Measurements from ENCODE around the gene IFNA1.
A peak's percentile ranks its signal among the peaks of the same experiment; 100 is the strongest.

IFNA1 gene

DNA sequence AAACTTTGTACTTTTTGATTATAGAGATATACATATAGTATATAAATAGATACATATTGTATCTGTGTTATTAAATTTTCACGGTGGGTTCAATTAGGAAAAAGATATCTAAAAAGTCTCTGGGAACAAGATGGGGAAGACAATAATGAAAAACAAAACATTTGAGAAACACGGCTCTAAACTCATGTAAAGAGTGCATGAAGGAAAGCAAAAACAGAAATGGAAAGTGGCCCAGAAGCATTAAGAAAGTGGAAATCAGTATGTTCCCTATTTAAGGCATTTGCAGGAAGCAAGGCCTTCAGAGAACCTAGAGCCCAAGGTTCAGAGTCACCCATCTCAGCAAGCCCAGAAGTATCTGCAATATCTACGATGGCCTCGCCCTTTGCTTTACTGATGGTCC lies at the start of gene IFNA1:
Gene IFNA1 (plus strand): TSS at position 301 of the 400 bp plus-strand sequence. CDS start 69 bp downstream, at position 370.
- H3K4me3 ChIP-seq (ENCODE audit: low read length) = no peak within 1 kb of the TSS
- peaks cover 5% of the 10 kb centered on the region for H3K4me1 ChIP-seq (ENCODE audit: control insufficient read depth, insufficient read depth, low read length)
- H3K27me3 ChIP-seq (ENCODE audit: control insufficient read depth, insufficient read depth, low read length) = no peaks in the 10 kb centered on the region
- no peaks in the 10 kb centered on the region for H3K36me3 ChIP-seq (ENCODE audit: control insufficient read depth, insufficient read depth, low read length)
- no peak within 1 kb of the TSS for H3K9ac ChIP-seq (ENCODE audit: low read length)
- no peak within 1 kb of the TSS for H3K27ac ChIP-seq (ENCODE audit: low read depth, low read length)

DNA sequence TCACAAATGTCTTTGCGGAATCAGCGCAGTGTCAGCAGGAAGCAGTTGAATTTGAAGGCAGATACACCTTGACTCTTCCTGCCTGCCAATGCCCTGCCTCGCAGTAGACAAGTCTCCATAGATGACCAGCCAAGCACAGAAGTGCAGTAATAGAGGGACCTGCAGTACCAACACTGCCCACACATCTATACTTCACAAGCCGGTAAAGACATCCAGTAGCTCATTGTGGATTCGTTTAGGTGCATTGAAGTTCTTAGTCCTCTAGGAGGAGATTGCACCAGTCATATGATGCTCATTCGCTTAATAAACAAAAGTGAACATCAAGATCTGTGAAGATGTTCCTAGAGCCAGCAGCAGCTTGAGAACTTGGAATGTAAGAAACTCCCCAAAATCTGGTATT lies 48.0 kb upstream of the IFNA1 start:
- no peak overlapping the region for H3K27ac ChIP-seq (ENCODE audit: low read depth, low read length)
- no peak overlapping the region for H3K9ac ChIP-seq (ENCODE audit: low read length)
- no peaks in the 10 kb centered on the region for H3K4me1 ChIP-seq (ENCODE audit: control insufficient read depth, insufficient read depth, low read length)
- no peak overlapping the region for H3K4me3 ChIP-seq (ENCODE audit: low read length)
- H3K27me3 ChIP-seq (ENCODE audit: control insufficient read depth, insufficient read depth, low read length) = no peaks in the 10 kb centered on the region
- H3K36me3 ChIP-seq (ENCODE audit: control insufficient read depth, insufficient read depth, low read length) = no peaks in the 10 kb centered on the region

DNA sequence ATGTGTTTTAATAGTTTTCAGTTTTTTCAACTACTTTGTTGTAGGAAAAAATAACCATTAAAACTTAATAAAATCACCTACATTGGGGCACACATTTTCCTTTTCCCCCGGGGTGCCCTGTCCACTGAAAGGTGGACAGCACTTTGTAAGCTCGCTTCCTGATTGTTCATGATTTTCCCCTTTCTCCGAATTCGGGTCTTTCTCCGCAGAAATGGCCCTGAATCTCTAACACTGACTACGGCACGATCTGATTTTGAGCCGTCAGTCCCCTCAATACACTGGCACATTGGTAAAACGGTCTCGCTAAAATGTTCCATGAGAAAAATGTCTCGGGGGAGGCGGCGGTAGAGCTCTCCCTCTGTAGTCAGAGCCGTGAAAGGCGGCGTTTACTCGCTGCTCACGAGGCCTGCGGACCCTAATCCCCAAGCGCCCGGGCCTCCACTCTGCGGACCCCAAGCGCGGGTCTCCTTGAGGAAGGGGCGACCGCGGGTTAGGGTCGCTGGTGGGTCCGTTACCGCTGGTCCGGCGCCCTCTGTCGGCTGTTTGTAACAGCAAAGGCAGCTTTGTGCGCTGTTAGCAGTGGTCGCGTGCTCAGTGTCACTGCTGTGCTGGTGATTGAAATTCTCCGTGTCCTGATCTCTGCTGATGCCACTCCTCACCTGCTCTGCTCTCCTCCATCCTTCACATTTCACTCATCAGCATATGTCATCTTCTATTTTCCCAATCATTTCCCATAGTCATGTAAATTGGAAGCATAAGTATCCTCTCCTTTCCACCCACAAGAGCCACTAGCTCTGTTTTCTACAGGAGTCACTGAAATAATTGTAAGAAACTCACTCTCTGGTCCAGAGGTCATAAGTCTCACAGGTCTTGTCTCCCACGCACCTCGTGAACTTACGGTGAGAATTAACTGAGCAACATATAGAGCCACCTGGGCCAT lies 44.2 kb upstream of the IFNA1 start:
- Histone ChIP-seq H3K27ac (ENCODE audit: low read depth, low read length) (no peak overlapping the region), H3K27me3 (ENCODE audit: control insufficient read depth, insufficient read depth, low read length) (no peaks in the 10 kb centered on the region), H3K4me1 (ENCODE audit: control insufficient read depth, insufficient read depth, low read length) (no peaks in the 10 kb centered on the region), H3K36me3 (ENCODE audit: control insufficient read depth, insufficient read depth, low read length) (no peaks in the 10 kb centered on the region), H3K4me3 (ENCODE audit: low read length) (peak overlapping the region; percentile 64), H3K9ac (ENCODE audit: low read length) (peak overlapping the region; percentile 16)

DNA sequence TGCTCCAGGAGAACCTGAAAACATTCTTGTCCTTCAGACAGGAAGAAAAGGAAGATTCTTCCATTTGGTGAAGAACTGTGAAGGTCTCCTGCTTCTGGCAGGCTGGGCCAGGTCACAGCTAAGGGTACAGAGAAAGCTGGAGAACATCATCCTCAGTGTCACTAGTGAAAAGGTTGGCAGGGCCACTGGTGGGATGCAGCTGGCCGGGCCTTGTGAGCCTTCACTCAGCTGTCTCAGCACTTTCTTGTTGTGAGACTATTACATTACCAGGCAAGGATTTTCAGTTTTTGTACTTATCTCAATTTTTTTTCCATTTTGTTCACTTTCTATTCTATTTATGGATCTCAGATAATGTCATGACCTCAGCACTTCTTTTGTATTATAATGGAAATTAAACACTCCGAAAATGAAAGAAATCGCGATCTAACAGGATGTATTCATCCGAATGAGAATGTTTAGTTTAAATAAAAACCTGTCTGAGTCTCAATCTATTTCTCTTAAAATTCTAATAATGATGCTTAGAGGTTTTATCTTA lies 41.2 kb upstream of the IFNA1 start:
- Histone ChIP-seq H3K27ac (ENCODE audit: low read depth, low read length) (no peak overlapping the region), H3K27me3 (ENCODE audit: control insufficient read depth, insufficient read depth, low read length) (peaks cover 6% of the 10 kb centered on the region), H3K4me3 (ENCODE audit: low read length) (no peak overlapping the region), H3K4me1 (ENCODE audit: control insufficient read depth, insufficient read depth, low read length) (peaks cover 3% of the 10 kb centered on the region), H3K9ac (ENCODE audit: low read length) (no peak overlapping the region), H3K36me3 (ENCODE audit: control insufficient read depth, insufficient read depth, low read length) (no peaks in the 10 kb centered on the region)

DNA sequence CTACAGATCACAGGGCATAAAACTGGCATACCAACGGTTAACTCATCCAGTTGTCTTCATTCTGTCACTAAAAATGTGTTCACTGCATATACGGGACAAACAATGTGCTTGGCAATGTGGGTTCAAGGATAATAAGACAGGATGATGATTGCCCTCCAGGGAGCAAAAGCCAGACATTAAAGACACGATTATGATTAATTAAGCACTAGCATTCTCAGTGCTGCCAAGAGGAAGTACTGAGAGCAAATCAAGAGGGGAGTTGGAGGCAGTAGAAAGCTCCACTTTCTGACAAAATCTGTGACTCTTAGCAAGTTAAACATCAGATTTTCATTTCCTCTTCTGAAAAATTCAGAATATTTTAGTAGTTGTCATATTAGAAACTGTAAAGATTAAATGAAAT lies 40.3 kb upstream of the IFNA1 start:
- H3K27me3 ChIP-seq (ENCODE audit: control insufficient read depth, insufficient read depth, low read length) = peaks cover 6% of the 10 kb centered on the region

DNA sequence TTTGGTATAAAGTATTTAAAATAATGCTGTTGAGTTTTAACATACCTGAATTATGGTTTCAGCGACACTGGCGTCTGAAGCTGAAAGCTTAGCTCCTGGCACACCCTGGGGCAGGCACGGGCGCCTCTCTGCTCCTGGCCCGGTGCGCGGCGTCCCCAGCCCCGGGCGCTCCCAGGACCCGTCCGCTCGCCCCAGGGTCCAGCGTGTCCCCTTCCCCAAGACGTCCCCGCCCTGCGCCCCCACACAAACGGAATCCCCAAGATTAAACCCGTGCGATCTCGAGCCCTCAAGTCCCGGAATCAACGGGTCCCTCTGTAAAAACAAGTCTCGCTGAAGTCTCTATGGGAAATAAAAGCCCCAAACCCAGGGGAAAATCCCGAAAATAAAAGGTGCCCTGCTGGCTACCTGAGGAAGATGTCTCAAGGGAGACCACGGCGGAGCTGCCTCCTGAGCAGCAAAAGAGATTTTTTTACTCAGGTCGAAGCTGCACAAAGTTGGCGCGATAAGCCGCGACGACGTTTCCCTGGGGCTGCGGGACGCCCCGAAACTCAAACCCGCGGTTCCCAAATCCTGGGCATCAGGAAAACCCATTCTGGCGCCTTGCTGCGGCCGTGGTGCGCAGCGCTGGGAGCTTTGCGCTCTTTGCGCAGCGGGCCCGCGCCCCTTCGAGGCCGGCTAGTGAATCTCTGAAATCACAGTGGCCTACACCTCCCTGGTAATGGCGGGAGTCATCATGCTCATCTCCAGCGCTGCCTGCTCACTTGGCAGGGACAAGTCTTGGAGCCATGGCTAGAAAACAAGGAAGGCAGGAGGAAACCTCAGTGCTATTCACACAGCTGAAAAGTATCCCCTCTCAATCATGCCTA lies 37.6 kb upstream of the IFNA1 start:
- Histone ChIP-seq H3K36me3 (ENCODE audit: control insufficient read depth, insufficient read depth, low read length) (no peaks in the 10 kb centered on the region), H3K9ac (ENCODE audit: low read length) (no peak overlapping the region), H3K4me1 (ENCODE audit: control insufficient read depth, insufficient read depth, low read length) (peaks cover 3% of the 10 kb centered on the region), H3K4me3 (ENCODE audit: low read length) (peak overlapping the region; percentile 56), H3K27ac (ENCODE audit: low read depth, low read length) (no peak overlapping the region), H3K27me3 (ENCODE audit: control insufficient read depth, insufficient read depth, low read length) (peaks cover 6% of the 10 kb centered on the region)

More for the DNA sequence above, 40.3 kb upstream of the IFNA1 start:
- Histone ChIP-seq H3K36me3 (ENCODE audit: control insufficient read depth, insufficient read depth, low read length) (no peaks in the 10 kb centered on the region), H3K27ac (ENCODE audit: low read depth, low read length) (no peak overlapping the region), H3K4me3 (ENCODE audit: low read length) (no peak overlapping the region), H3K9ac (ENCODE audit: low read length) (no peak overlapping the region), H3K4me1 (ENCODE audit: control insufficient read depth, insufficient read depth, low read length) (peaks cover 3% of the 10 kb centered on the region)

DNA sequence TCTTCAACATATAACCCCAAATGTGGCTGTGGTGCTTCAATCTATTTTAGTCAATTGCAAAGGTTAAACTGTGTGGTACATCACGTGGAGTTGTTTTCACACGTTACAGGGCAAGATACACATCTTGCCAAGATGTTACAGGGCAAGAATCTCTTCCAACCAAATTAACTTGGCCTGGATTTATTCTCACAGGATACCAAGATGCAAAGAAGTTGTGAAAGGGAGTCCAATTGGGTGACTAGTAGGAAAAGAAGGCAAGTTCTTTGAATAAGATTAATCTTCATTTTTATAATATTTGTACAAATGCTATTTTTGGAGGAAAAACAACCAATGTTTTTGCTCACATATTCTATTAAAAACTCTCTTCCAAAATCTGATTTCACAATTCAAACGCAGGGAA lies 36.1 kb upstream of the IFNA1 start:
- Histone ChIP-seq H3K27ac (ENCODE audit: low read depth, low read length) (no peak overlapping the region), H3K27me3 (ENCODE audit: control insufficient read depth, insufficient read depth, low read length) (peaks cover 6% of the 10 kb centered on the region), H3K9ac (ENCODE audit: low read length) (no peak overlapping the region), H3K4me3 (ENCODE audit: low read length) (no peak overlapping the region), H3K36me3 (ENCODE audit: control insufficient read depth, insufficient read depth, low read length) (no peaks in the 10 kb centered on the region), H3K4me1 (ENCODE audit: control insufficient read depth, insufficient read depth, low read length) (peaks cover 3% of the 10 kb centered on the region)

DNA sequence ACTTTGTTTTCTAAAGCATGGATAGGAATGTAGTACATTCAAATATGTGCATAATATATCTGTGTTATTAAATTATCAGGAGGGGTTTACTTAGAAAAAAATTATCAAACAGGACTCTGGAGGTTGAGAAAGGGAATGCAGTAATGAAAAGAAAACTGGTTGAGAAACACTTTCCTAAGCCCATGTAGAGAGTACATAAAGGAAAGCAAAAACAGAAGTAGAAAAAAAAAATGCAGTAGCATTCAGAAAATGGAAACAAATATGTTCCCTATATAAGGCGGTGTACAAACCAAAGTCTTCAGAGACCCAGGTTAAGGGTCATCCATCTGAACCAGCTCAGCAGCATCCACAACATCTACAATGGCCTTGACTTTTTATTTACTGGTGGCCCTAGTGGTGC lies 31.4 kb upstream of the IFNA1 start, which contains the start of gene IFNA8:
Gene IFNA8 (plus strand): TSS at position 301 of the 400 bp plus-strand sequence. CDS start 60 bp downstream, at position 361.
- Histone ChIP-seq H3K4me1 (ENCODE audit: control insufficient read depth, insufficient read depth, low read length) (no peaks in the 10 kb centered on the region), H3K4me3 (ENCODE audit: low read length) (no peak within 1 kb of the TSS), H3K9ac (ENCODE audit: low read length) (no peak within 1 kb of the TSS), H3K36me3 (ENCODE audit: control insufficient read depth, insufficient read depth, low read length) (no peaks in the 10 kb centered on the region), H3K27me3 (ENCODE audit: control insufficient read depth, insufficient read depth, low read length) (no peaks in the 10 kb centered on the region), H3K27ac (ENCODE audit: low read depth, low read length) (no peak within 1 kb of the TSS)

DNA sequence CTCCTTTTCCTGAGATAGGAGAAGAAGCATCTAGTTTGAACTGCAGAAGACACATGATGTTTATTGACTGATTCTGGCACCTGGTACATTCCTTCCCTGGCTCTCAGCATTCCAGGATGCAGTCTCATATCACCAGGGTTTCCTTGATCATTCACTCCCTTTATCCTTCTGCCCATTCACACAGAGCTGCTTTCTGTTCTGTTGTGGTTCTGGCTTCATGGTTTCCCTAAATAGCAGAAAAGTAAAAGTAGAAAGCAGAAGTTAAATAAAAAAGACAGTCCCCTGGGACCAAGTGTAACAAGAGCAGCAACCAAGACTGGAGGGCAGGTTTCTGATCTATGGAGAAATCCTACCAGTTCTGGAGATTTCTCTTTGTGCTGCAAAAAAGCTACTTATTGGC lies 28.1 kb upstream of the IFNA1 start:
- Histone ChIP-seq H3K27ac (ENCODE audit: low read depth, low read length) (no peak overlapping the region), H3K4me3 (ENCODE audit: low read length) (no peak overlapping the region), H3K27me3 (ENCODE audit: control insufficient read depth, insufficient read depth, low read length) (no peaks in the 10 kb centered on the region), H3K36me3 (ENCODE audit: control insufficient read depth, insufficient read depth, low read length) (no peaks in the 10 kb centered on the region), H3K9ac (ENCODE audit: low read length) (no peak overlapping the region), H3K4me1 (ENCODE audit: control insufficient read depth, insufficient read depth, low read length) (no peaks in the 10 kb centered on the region)

DNA sequence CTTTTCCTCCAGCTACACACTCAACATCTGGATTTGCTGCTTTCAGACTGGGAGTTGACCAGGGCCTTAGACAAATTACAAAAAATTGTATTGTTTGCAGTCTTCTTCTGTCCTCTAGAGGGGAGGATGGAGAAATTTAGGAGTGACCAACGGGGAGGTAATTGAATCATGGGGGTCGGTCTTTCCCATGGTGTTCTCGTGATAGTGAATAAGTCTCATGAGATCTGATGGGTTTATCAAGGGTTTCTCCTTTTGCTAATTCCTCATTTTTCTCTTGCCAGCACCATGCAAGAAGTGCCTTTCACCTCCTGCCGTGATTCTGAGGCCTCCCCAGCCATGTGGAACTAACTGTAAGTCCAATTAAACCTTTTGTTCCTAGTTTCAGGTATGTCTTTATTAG lies 27.1 kb upstream of the IFNA1 start:
- Histone ChIP-seq H3K27me3 (ENCODE audit: control insufficient read depth, insufficient read depth, low read length) (no peaks in the 10 kb centered on the region), H3K9ac (ENCODE audit: low read length) (no peak overlapping the region), H3K4me1 (ENCODE audit: control insufficient read depth, insufficient read depth, low read length) (no peaks in the 10 kb centered on the region), H3K27ac (ENCODE audit: low read depth, low read length) (no peak overlapping the region), H3K36me3 (ENCODE audit: control insufficient read depth, insufficient read depth, low read length) (no peaks in the 10 kb centered on the region), H3K4me3 (ENCODE audit: low read length) (no peak overlapping the region)

DNA sequence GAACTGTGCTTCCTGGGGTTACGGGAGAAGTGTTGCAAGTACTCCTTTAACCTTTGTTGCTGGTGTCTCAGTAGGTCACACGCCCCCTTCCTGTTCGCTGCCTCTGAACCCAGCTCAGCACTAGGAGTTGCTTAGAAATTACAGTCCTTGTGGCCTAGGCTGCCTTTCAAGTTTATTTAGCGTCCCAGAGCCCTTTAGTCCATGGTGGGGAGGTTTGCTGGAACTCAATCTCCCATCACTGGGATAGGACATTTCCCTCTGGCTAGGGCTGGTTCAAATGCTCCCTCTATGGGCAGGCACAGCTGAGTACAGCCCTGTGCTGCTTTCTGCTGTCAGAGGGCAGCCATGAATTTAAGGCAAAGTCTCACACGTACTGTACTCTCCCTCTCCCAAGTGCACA lies 26.6 kb upstream of the IFNA1 start:
- H3K27ac ChIP-seq (ENCODE audit: low read depth, low read length) = no peak overlapping the region
- no peaks in the 10 kb centered on the region for H3K27me3 ChIP-seq (ENCODE audit: control insufficient read depth, insufficient read depth, low read length)
- H3K4me1 ChIP-seq (ENCODE audit: control insufficient read depth, insufficient read depth, low read length) = no peaks in the 10 kb centered on the region
- H3K36me3 ChIP-seq (ENCODE audit: control insufficient read depth, insufficient read depth, low read length) = no peaks in the 10 kb centered on the region
- H3K4me3 ChIP-seq (ENCODE audit: low read length) = no peak overlapping the region
- H3K9ac ChIP-seq (ENCODE audit: low read length) = no peak overlapping the region

DNA sequence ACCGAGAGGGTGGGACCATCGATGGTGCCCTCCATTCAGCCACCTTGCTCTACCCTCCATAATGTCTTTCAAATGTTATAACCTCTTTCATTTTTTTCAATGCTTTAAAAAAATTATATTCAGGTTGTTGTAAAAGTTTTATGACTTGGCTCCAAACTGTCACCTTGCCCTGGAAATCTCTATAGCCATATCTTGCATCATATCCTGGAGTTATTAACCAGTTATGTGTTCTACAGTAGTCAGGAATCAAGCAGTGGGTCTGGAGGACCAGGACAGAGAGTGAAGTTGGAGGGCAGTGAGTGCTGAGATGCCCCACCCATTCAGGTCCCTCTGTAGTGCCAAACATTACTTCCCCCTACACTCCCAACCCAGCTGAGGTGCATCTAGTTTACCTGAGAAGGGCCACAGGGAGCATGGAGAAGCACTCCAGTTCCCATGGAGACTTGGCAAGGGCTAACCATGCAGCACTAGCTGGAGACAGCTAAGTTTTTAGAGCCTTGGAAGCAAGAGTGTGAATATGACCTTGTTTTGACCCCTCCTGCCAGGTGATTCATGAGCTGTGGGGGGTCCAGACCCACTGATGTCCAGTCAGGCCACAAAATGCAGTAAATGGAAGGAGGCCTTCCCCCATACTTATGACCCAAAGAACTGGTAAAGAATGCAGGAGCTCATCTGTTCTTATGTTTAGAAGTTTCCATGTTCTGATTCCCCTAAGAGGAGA lies 25.9 kb upstream of the IFNA1 start:
- Histone ChIP-seq H3K4me1 (ENCODE audit: control insufficient read depth, insufficient read depth, low read length) (no peaks in the 10 kb centered on the region), H3K27me3 (ENCODE audit: control insufficient read depth, insufficient read depth, low read length) (no peaks in the 10 kb centered on the region), H3K4me3 (ENCODE audit: low read length) (no peak overlapping the region), H3K27ac (ENCODE audit: low read depth, low read length) (no peak overlapping the region), H3K36me3 (ENCODE audit: control insufficient read depth, insufficient read depth, low read length) (no peaks in the 10 kb centered on the region), H3K9ac (ENCODE audit: low read length) (no peak overlapping the region)
